ENCODE results near the gene CLSTN1. TPM values are rescaled to one million over a fixed set of nuclear protein-coding genes. Genes with fewer than 3 reads are reported as not detected.
"Not testable (repeated sequence)": the region's sequence is repeated elsewhere in the genome, so short reads cannot be mapped to it uniquely, and the experiment has no call there.

The CLSTN1 gene
- total RNA-seq, 1 donor from 2014 or later = 127 TPM

DNA sequence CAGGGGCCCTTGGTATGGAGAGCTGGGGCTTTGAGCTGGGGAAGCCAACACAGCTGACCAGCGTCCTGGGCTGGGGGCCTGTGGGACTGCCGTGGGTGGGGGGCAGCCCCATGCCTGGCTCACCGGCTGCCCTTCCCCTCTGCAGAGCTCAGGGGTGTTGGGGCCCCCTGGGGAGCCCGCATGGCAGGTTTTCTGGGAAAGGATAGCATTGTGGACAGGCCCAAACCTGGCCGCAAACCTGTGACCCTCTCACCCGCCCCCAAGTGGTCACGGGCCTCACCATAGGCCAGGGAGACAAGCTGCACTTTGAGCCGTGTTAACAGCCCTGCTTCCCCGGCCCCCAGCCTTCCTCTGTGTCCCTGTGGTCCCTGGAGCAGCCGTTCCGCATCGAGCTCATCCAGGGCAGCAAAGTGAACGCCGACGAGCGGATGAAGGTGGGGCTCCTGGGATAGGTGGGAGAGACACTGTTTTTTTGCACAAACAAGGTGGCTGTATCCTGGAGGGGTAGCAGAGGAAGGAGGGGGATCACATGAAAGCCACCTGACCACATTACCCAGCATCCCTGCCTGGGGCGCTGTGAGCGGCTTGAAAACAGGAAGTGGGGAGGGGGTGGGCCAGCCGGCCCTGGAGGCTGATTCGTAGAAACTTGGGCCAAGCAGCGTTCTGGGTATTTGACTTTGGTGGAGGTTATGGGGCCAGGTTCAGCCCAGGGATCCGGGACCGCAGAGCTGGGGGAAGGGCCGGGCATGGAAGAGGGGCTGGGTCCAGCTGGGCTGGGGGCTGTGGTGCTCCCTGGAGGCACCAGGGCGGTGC, 106.4 kb downstream of the CLSTN1 start:
- Mint-ChIP-seq H3K9me3 (no peaks in the 10 kb centered on the region), H3K27me3 (ENCODE audit: low read depth) (no peaks in the 10 kb centered on the region), H3K4me3 (peak overlapping the region; percentile 24), H3K27ac (peak overlapping the region; percentile 53), H3K4me1 (peaks cover 7% of the 10 kb centered on the region), H3K36me3 (no peaks in the 10 kb centered on the region)
- TF ChIP-seq, protein P1, sequence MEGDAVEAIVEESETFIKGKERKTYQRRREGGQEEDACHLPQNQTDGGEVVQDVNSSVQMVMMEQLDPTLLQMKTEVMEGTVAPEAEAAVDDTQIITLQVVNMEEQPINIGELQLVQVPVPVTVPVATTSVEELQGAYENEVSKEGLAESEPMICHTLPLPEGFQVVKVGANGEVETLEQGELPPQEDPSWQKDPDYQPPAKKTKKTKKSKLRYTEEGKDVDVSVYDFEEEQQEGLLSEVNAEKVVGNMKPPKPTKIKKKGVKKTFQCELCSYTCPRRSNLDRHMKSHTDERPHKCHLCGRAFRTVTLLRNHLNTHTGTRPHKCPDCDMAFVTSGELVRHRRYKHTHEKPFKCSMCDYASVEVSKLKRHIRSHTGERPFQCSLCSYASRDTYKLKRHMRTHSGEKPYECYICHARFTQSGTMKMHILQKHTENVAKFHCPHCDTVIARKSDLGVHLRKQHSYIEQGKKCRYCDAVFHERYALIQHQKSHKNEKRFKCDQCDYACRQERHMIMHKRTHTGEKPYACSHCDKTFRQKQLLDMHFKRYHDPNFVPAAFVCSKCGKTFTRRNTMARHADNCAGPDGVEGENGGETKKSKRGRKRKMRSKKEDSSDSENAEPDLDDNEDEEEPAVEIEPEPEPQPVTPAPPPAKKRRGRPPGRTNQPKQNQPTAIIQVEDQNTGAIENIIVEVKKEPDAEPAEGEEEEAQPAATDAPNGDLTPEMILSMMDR (IDR thresholded peaks at IDR 0.05; ENCODE audit: unreplicated experiment) = no peak
- no peak for DNase-seq (ENCODE audit: low spot score in 2 of 2, unreplicated experiment in 2 of 2)

DNA sequence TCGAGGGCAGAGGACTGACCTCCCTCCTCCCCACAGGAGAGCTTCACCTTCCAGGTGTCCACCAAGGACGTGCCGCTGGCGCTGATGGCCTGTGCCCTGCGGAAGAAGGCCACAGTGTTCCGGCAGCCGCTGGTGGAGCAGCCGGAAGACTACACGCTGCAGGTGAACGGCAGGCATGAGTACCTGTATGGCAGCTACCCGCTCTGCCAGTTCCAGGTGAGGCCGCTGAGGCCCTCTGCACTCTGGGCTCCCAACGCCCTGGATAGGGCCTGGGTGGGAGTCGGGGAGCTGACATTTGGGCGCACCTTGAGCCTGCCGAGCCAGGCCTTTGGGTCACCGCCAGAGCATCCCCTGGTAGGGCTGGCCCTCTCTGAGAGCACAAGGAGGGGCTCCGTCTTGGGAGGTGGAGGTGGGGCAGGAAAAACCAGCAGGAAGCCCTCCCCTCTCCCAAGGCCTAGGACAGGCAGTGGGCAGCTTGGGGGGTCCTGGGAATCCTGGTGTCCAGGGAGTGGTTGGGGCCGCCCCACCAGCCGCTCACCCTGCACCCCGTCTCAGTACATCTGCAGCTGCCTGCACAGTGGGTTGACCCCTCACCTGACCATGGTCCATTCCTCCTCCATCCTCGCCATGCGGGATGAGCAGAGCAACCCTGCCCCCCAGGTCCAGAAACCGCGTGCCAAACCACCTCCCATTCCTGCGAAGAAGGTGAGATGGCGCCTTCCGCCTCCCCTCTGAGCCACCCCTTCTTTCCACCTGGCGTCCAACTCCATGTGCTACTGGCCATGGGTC, 107.2 kb downstream of the CLSTN1 start:
- Mint-ChIP-seq H3K4me3 (no peak overlapping the region), H3K4me1 (peaks cover 7% of the 10 kb centered on the region), H3K27me3 (ENCODE audit: low read depth) (no peaks in the 10 kb centered on the region), H3K27ac (no peak overlapping the region), H3K36me3 (no peaks in the 10 kb centered on the region), H3K9me3 (no peaks in the 10 kb centered on the region)
- TF ChIP-seq, protein P1 (IDR thresholded peaks at IDR 0.05; ENCODE audit: unreplicated experiment) = no peak
- DNase-seq (ENCODE audit: low spot score in 2 of 2, unreplicated experiment in 2 of 2) = no peak

DNA sequence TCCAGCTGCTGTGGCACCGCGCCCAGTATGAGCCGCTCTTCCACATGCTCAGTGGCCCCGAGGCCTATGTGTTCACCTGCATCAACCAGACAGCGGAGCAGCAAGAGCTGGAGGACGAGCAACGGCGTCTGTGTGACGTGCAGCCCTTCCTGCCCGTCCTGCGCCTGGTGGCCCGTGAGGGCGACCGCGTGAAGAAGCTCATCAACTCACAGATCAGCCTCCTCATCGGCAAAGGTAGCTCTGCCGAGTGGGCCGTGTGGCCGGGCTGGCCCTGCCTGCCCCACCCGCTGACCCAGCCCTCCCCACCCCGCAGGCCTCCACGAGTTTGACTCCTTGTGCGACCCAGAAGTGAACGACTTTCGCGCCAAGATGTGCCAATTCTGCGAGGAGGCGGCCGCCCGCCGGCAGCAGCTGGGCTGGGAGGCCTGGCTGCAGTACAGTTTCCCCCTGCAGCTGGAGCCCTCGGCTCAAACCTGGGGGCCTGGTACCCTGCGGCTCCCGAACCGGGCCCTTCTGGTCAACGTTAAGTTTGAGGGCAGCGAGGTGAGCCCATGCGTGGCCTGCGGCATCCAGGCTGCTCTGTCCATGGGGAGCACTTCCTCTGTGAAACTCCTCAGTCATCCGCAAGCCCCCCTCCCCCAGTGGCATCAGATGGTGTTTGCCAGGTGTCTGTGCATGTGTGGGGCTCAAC, 108.1 kb downstream of the CLSTN1 start:
- no peak overlapping the region for H3K27ac Mint-ChIP-seq
- H3K4me1 Mint-ChIP-seq = peaks cover 7% of the 10 kb centered on the region
- DNase-seq (ENCODE audit: low spot score in 2 of 2, unreplicated experiment in 2 of 2) = no peak
- TF ChIP-seq, protein P1 (IDR thresholded peaks at IDR 0.05; ENCODE audit: unreplicated experiment) = no peak
- no peaks in the 10 kb centered on the region for H3K9me3 Mint-ChIP-seq
- H3K27me3 Mint-ChIP-seq (ENCODE audit: low read depth) = no peaks in the 10 kb centered on the region
- H3K4me3 Mint-ChIP-seq = no peak overlapping the region
- no peaks in the 10 kb centered on the region for H3K36me3 Mint-ChIP-seq

DNA sequence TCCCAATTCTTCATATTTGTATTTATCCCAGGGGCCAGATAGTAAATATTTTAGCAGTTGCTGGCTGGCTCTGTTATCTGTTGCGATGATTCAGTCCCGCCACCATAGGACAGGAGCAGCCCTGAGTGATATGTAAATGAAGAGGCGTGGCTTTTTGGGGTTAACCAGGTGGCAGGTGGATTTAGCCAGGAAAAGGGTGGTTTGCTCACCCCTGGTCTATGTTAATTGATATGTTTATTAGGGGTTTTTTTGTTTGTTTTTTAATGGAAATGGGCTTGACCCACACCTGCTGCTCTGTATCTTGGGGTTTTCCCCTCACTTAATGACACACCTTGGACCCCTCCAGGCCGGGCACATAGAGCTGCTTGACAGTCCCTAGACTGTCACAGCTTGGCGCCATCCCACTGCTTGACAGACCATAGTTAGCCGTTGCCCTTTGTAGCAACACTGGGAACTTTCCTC, 109.5 kb downstream of the CLSTN1 start:
- no peak overlapping the region for H3K27ac Mint-ChIP-seq
- no peak for DNase-seq (ENCODE audit: low spot score in 2 of 2, unreplicated experiment in 2 of 2)
- no peaks in the 10 kb centered on the region for H3K27me3 Mint-ChIP-seq (ENCODE audit: low read depth)
- H3K4me3 Mint-ChIP-seq = no peak overlapping the region
- TF ChIP-seq, protein P1 (IDR thresholded peaks at IDR 0.05; ENCODE audit: unreplicated experiment) = no peak
- H3K36me3 Mint-ChIP-seq = no peaks in the 10 kb centered on the region
- no peaks in the 10 kb centered on the region for H3K9me3 Mint-ChIP-seq
- H3K4me1 Mint-ChIP-seq = peaks cover 7% of the 10 kb centered on the region

DNA sequence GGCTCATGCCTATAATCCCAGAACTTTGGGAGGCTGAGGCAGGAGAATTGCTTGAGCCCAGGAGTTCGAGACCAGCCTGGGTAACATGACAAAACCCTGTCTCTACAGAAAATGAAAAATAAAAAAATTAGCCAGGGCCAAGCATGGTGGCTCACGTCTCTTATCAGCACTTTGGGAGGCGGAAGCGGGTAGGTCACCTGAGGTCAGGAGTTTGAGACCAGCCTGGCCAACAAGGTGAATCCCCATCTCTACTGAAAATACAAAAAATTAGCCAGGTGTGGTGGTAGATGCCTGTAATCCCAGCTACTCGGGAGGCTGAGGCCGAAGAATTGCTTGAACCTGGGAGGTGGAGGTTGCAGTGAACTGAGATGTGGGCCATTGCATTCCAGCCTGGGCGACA, 111.0 kb downstream of the CLSTN1 start:
- not testable (repeated sequence) for H3K27me3 Mint-ChIP-seq (ENCODE audit: low read depth); H3K9me3 Mint-ChIP-seq; DNase-seq (ENCODE audit: low spot score in 2 of 2, unreplicated experiment in 2 of 2); H3K27ac Mint-ChIP-seq; H3K4me1 Mint-ChIP-seq; H3K36me3 Mint-ChIP-seq; H3K4me3 Mint-ChIP-seq

Data from mesothelial cell of epicardium (in vitro differentiated cells).